ENCODE measurements around the gene LCAT. TPM values are rescaled to one million over a fixed set of nuclear protein-coding genes. Genes with fewer than 3 reads are reported as not detected.

Gene LCAT
- total and polyA plus RNA-seq, 9 of the 15 experiments (the other 6 are each of a cell fraction or from before 2014, with no cell fraction given) = 0.46 to 21.0 (median 5.0) TPM

DNA sequence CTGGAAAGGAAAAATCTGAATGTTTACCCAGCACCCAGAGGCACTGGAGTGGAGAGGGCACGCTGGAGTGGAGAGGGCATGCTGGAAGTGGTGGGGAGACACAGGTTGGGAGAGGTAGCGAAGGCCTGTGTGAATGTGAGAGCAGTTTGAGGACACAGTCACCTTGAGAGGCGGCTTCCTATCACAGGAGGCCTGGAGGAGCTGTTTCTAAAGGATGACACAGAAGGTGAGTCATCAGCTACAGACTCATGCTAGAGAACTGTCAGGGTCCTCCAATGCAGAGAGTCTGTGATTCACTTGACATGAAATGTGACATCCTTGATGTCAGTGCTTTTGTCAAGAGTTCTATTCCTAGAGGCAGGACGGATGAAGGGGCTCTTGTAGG lies 26.1 kb downstream of the LCAT start (continued):
- TF ChIP-seq FOS (IDR thresholded peaks at IDR 0.05; ENCODE audit: extremely low read depth, insufficient read length) = peak; percentile 55
- no peak for TF ChIP-seq TFAM (CRISPR knock-in tag; conservative IDR thresholded peaks at IDR 0.05)
- TF ChIP-seq RUNX1 (IDR thresholded peaks at IDR 0.05; ENCODE audit: low read depth) = no peak
- TF ChIP-seq, protein P1, sequence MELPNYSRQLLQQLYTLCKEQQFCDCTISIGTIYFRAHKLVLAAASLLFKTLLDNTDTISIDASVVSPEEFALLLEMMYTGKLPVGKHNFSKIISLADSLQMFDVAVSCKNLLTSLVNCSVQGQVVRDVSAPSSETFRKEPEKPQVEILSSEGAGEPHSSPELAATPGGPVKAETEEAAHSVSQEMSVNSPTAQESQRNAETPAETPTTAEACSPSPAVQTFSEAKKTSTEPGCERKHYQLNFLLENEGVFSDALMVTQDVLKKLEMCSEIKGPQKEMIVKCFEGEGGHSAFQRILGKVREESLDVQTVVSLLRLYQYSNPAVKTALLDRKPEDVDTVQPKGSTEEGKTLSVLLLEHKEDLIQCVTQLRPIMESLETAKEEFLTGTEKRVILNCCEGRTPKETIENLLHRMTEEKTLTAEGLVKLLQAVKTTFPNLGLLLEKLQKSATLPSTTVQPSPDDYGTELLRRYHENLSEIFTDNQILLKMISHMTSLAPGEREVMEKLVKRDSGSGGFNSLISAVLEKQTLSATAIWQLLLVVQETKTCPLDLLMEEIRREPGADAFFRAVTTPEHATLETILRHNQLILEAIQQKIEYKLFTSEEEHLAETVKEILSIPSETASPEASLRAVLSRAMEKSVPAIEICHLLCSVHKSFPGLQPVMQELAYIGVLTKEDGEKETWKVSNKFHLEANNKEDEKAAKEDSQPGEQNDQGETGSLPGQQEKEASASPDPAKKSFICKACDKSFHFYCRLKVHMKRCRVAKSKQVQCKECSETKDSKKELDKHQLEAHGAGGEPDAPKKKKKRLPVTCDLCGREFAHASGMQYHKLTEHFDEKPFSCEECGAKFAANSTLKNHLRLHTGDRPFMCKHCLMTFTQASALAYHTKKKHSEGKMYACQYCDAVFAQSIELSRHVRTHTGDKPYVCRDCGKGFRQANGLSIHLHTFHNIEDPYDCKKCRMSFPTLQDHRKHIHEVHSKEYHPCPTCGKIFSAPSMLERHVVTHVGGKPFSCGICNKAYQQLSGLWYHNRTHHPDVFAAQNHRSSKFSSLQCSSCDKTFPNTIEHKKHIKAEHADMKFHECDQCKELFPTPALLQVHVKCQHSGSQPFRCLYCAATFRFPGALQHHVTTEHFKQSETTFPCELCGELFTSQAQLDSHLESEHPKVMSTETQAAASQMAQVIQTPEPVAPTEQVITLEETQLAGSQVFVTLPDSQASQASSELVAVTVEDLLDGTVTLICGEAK (IDR thresholded peaks at IDR 0.05) = no peak
- TF ChIP-seq, protein P1 (CRISPR knock-in tag; IDR thresholded peaks at IDR 0.05) = no peak
- TF ChIP-seq JUN (IDR thresholded peaks at IDR 0.05; ENCODE audit: borderline replicate concordance, low read depth, low read length) = peak; percentile 95
- TF ChIP-seq JUN (CRISPR knock-in tag; IDR thresholded peaks at IDR 0.05; ENCODE audit: borderline replicate concordance) = no peak
- peak; percentile 73 for TF ChIP-seq MEIS2 (IDR thresholded peaks at IDR 0.05; ENCODE audit: partially characterized antibody)
- TF ChIP-seq ESRRA (IDR thresholded peaks at IDR 0.05; ENCODE audit: borderline replicate concordance, low read depth) = peak; percentile 96
- TF ChIP-seq BDP1 (IDR thresholded peaks at IDR 0.05; ENCODE audit: insufficient read depth, insufficient read length) = no peak
- no peak for TF ChIP-seq ZBTB8A (IDR thresholded peaks at IDR 0.05; ENCODE audit: partially characterized antibody)
- no peak for TF ChIP-seq ZNF561 (CRISPR knock-in tag; conservative IDR thresholded peaks at IDR 0.05)
- TF ChIP-seq TEAD4 (IDR thresholded peaks at IDR 0.05; ENCODE audit: low read length) = no peak
- no peak for TF ChIP-seq TEAD4 (CRISPR knock-in tag; IDR thresholded peaks at IDR 0.05; ENCODE audit: borderline replicate concordance)
- no peak for TF ChIP-seq THRAP3 (IDR thresholded peaks at IDR 0.05; ENCODE audit: borderline replicate concordance)
- TF ChIP-seq, protein P2, sequence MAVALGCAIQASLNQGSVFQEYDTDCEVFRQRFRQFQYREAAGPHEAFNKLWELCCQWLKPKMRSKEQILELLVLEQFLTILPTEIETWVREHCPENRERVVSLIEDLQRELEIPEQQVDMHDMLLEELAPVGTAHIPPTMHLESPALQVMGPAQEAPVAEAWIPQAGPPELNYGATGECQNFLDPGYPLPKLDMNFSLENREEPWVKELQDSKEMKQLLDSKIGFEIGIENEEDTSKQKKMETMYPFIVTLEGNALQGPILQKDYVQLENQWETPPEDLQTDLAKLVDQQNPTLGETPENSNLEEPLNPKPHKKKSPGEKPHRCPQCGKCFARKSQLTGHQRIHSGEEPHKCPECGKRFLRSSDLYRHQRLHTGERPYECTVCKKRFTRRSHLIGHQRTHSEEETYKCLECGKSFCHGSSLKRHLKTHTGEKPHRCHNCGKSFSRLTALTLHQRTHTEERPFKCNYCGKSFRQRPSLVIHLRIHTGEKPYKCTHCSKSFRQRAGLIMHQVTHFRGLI (CRISPR knock-in tag; IDR thresholded peaks at IDR 0.05) = no peak
- TF ChIP-seq, protein P3, sequence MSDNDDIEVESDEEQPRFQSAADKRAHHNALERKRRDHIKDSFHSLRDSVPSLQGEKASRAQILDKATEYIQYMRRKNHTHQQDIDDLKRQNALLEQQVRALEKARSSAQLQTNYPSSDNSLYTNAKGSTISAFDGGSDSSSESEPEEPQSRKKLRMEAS (CRISPR knock-in tag; IDR thresholded peaks at IDR 0.05) = no peak
- TF ChIP-seq CTBP1 (IDR thresholded peaks at IDR 0.05; ENCODE audit: borderline replicate concordance) = peak; percentile 78
- no peak for TF ChIP-seq TCF7L2 (IDR thresholded peaks at IDR 0.05; ENCODE audit: low read depth, low read length)
- no peak for TF ChIP-seq ZNF165 (CRISPR knock-in tag; IDR thresholded peaks at IDR 0.05; ENCODE audit: borderline replicate concordance)
- no peak for TF ChIP-seq U2AF2 (optimal IDR thresholded peaks at IDR 0.05; ENCODE audit: low read depth, low read length)
